ENCODE measurements around the gene GTF3C1.

GRCh38 chr16:27429981-27430441 is 119.7 kb downstream of the GTF3C1 start:
- TF ChIP-seq CTCF (IDR thresholded peaks at IDR 0.05) = no peak
- TF ChIP-seq POLR2A (IDR thresholded peaks at IDR 0.05) = no peak

Measured in adrenal gland (tissue), 5 donors.